Lower lobe of right lung (tissue), 2 donors: ENCODE measurements around the gene RAB38. TPM values are rescaled to one million over a fixed set of nuclear protein-coding genes. Genes with fewer than 3 reads are reported as not detected.

Experiments used
- ATAC-seq, 2 donors: fragments of 200-7000 bp; cut with Tn5 transposase; one replicate each; pipeline ENCODE4 v1.9.1; 2020 to 2022; ENCODE audit warnings: mild to moderate bottlenecking in 2 of 2, moderate library complexity in 2 of 2
- DNase-seq: peaks from one replicate; pipeline ENCODE4 v3.0.0-alpha.2; 2020
- H3K27ac ChIP-seq: fragments of 200-600 bp; one replicate; pipeline ENCODE4 v1.8.0; 2022
- H3K27me3 ChIP-seq: fragments of 200-600 bp; one replicate; pipeline ENCODE4 v1.8.0; 2022; ENCODE audit warnings: low read depth
- H3K36me3 ChIP-seq: fragments of 200-600 bp; one replicate; pipeline ENCODE4 v1.8.0; 2022; ENCODE audit warnings: mild to moderate bottlenecking
- H3K4me1 ChIP-seq: fragments of 200-600 bp; one replicate; pipeline ENCODE4 v1.8.0; 2022
- H3K4me3 ChIP-seq: fragments of 200-600 bp; one replicate; pipeline ENCODE4 v1.8.0; 2022; ENCODE audit warnings: mild to moderate bottlenecking
- H3K9me3 ChIP-seq: fragments of 200-600 bp; one replicate; pipeline ENCODE4 v1.8.0; 2022
- CTCF ChIP-seq: fragments of 200-600 bp; IDR thresholded peaks from one replicate; pipeline ENCODE4 v1.8.0; 2022; ENCODE audit warnings: antibody characterized with exemption, mild to moderate bottlenecking
- intact Hi-C: fragments of 100-400 bp; cut with DNase I; formaldehyde crosslinking; loops from one replicate; pipeline ENCODE4 v1.11.0; 2022
- total RNA-seq: library from RNA; stranded (reverse); fragmentation: NEBNext Ultra II Directional; extraction: Animal tissue kit (Norgen Biotek cat#: 25700); gene quantifications from one replicate; pipeline ENCODE4 v1.2.1, GENCODE V29; 2021
- donor health status: DM: no; HTN: yes; CAD: no; lungs with severe emphysema.

Gene RAB38
- total RNA-seq, 1 donor from 2014 or later, result 10.9 TPM

- no peak for ATAC-seq
- Histone ChIP-seq H3K9me3 (peaks cover 11% of the 10 kb centered on the region), H3K27me3 (no peaks in the 10 kb centered on the region), H3K4me1 (no peaks in the 10 kb centered on the region), H3K27ac (no peak overlapping the region), H3K4me3 (no peak overlapping the region), H3K36me3 (no peaks in the 10 kb centered on the region)
- TF ChIP-seq CTCF, result no peak
- no peak for DNase-seq
- intact Hi-C loops, result no loop called here
Observed at GRCh38 chr11:88193278-88193677, 18.0 kb upstream of the RAB38 start.

- ATAC-seq (no peak), DNase-seq (no peak)
- intact Hi-C loops, result no loop called here
- Histone ChIP-seq H3K36me3 (no peaks in the 10 kb centered on the region), H3K4me3 (no peak overlapping the region), H3K4me1 (no peaks in the 10 kb centered on the region), H3K9me3 (no peaks in the 10 kb centered on the region), H3K27ac (no peak overlapping the region), H3K27me3 (no peaks in the 10 kb centered on the region)
- no peak for TF ChIP-seq CTCF
Observed at GRCh38 chr11:88188932-88189253, 13.7 kb upstream of the RAB38 start.

- ATAC-seq (no peak), DNase-seq (no peak)
- TF ChIP-seq CTCF, result no peak
- Histone ChIP-seq H3K9me3 (no peaks in the 10 kb centered on the region), H3K27ac (no peak overlapping the region), H3K36me3 (no peaks in the 10 kb centered on the region), H3K27me3 (no peaks in the 10 kb centered on the region), H3K4me1 (no peaks in the 10 kb centered on the region), H3K4me3 (no peak overlapping the region)
- intact Hi-C loops, result no loop called here
Observed at GRCh38 chr11:88188251-88188931, 13.1 kb upstream of the RAB38 start.

GRCh38 chr11:88183233-88183632 is 8.0 kb upstream of the RAB38 start:
- TF ChIP-seq CTCF, result no peak
- Histone ChIP-seq H3K27me3 (no peaks in the 10 kb centered on the region), H3K4me3 (no peak overlapping the region), H3K4me1 (no peaks in the 10 kb centered on the region), H3K36me3 (no peaks in the 10 kb centered on the region), H3K27ac (no peak overlapping the region), H3K9me3 (no peaks in the 10 kb centered on the region)
- intact Hi-C loops, result no loop called here
- ATAC-seq (peak; percentile 76 to 81), DNase-seq (no peak)

GRCh38 chr11:88181776-88182175 is 6.5 kb upstream of the RAB38 start:
- no peaks in the 10 kb centered on the region for H3K27me3 ChIP-seq
- H3K4me3 ChIP-seq, result no peak overlapping the region
- no peaks in the 10 kb centered on the region for H3K9me3 ChIP-seq
- no peaks in the 10 kb centered on the region for H3K36me3 ChIP-seq
- no peaks in the 10 kb centered on the region for H3K4me1 ChIP-seq
- no peak for TF ChIP-seq CTCF
- H3K27ac ChIP-seq, result no peak overlapping the region
- ATAC-seq (no peak), DNase-seq (no peak)
- intact Hi-C loops, result no loop called here
